OCI-LY1 (cell line): ENCODE results near the gene NSL1.
A peak's percentile ranks its signal among the peaks of the same experiment; 100 is the strongest.

Experiments
- H2AFZ ChIP-seq: fragments of 200-600 bp; sonication (generic), shearing (Covaris generic); 2 replicates; pipeline ENCODE4 v1.6.0; 2014; ENCODE audit warnings: antibody characterized with exemption, mild to moderate bottlenecking, low read length
- H3F3A ChIP-seq: fragments of 200-600 bp; sonication (generic), shearing (Covaris generic); 2 replicates; pipeline ENCODE4 v1.6.0; 2014; ENCODE audit warnings: mild to moderate bottlenecking, antibody characterized with exemption, low read length, moderate library complexity; ENCODE audit not compliant: insufficient read depth
- H3K27ac ChIP-seq: fragments of 200-600 bp; sonication (generic); 2 replicates; pipeline ENCODE4 v1.5.1; 2014; ENCODE audit warnings: low read length, mixed run types, mild to moderate bottlenecking, low read depth; ENCODE audit not compliant: poor library complexity, severe bottlenecking
- H3K27me3 ChIP-seq: fragments of 200-600 bp; sonication (generic); 2 replicates; pipeline ENCODE4 v1.6.0; 2014; ENCODE audit warnings: antibody characterized with exemption, mild to moderate bottlenecking, low read length, moderate library complexity; ENCODE audit not compliant: insufficient read depth
- H3K36me3 ChIP-seq: fragments of 200-600 bp; sonication (generic); 2 replicates; pipeline ENCODE4 v1.6.1; 2014; ENCODE audit warnings: mild to moderate bottlenecking, antibody characterized with exemption, low read length, moderate library complexity, mixed read lengths; ENCODE audit not compliant: insufficient read depth
- H3K4me1 ChIP-seq: fragments of 200-600 bp; sonication (generic); 2 replicates; pipeline ENCODE4 v1.5.1; 2014; ENCODE audit warnings: mild to moderate bottlenecking, low read length, moderate library complexity; ENCODE audit not compliant: insufficient read depth, severe bottlenecking
- H3K4me2 ChIP-seq: fragments of 200-600 bp; sonication (generic), shearing (Covaris generic); 2 replicates; pipeline ENCODE4 v1.6.1; 2014; ENCODE audit warnings: low read length
- H3K4me3 ChIP-seq: fragments of 200-600 bp; sonication (generic); 2 replicates; pipeline ENCODE4 v1.5.1; 2014; ENCODE audit warnings: low read length, low read depth, mild to moderate bottlenecking, mixed read lengths; ENCODE audit not compliant: poor library complexity, severe bottlenecking
- H3K79me2 ChIP-seq: fragments of 200-600 bp; shearing (Covaris generic); 2 replicates; pipeline ENCODE4 v1.6.1; 2016; ENCODE audit warnings: mixed run types, low read length, mixed read lengths; ENCODE audit not compliant: insufficient read depth
- H3K9ac ChIP-seq: fragments of 200-600 bp; sonication (generic), shearing (Covaris generic); 2 replicates; pipeline ENCODE4 v1.6.1; 2014; ENCODE audit warnings: mild to moderate bottlenecking, low read length, mixed read lengths
- H3K9me2 ChIP-seq: fragments of 200-600 bp; sonication (generic), shearing (Covaris generic); 2 replicates; pipeline ENCODE4 v1.6.1; 2014; ENCODE audit warnings: low read depth, mild to moderate bottlenecking, low read length, mixed read lengths
- H3K9me3 ChIP-seq: fragments of 200-600 bp; shearing (Covaris generic); 2 replicates; pipeline ENCODE4 v1.6.1; 2014; ENCODE audit warnings: low read length, mixed read lengths
- H4K20me1 ChIP-seq: fragments of 200-600 bp; sonication (generic), shearing (Covaris generic); 2 replicates; pipeline ENCODE4 v1.6.0; 2016; ENCODE audit warnings: mild to moderate bottlenecking, low read length; ENCODE audit not compliant: insufficient read depth
- EZH2 ChIP-seq: fragments of 200-600 bp; sonication (generic), shearing (Covaris generic); IDR thresholded peaks from 2 replicates; pipeline ENCODE4 v1.8.0; 2017; ENCODE audit warnings: borderline replicate concordance, mixed run types, mild to moderate bottlenecking, antibody characterized with exemption, low read length, moderate library complexity, mixed read lengths
- TF ChIP-seq, protein P1 (sequence below): fragments of 200-600 bp; sonication (generic), shearing (Covaris generic); IDR thresholded peaks from 2 replicates; pipeline ENCODE4 v1.5.1; 2017; ENCODE audit warnings: mild to moderate bottlenecking, antibody characterized with exemption, low read length, moderate library complexity, mixed read lengths

NSL1 gene

DNA sequence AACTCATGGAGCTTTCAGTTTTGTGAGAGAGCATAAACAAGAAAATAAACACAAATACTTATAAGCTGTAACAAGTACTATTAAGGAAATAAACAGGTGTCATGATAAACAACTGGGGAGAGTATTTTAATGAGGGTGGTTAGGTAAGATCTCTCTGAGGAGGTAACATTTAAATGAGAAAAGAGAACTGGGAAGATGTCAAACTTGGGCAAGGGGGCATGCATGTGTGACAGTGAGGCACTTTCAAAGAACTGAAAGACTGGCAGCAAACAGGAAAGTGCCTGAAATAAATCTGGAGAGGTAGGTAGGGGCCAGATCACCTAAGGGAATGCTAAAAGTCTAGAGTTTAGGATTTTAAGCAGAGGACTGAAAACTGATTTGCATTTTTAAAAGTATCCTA, 37.8 kb downstream of the NSL1 start:
- no peaks in the 10 kb centered on the region for H4K20me1 ChIP-seq
- H3K27me3 ChIP-seq: no peaks in the 10 kb centered on the region
- no peak overlapping the region for H3K4me3 ChIP-seq
- H3K9ac ChIP-seq: no peak overlapping the region
- no peaks in the 10 kb centered on the region for H3K9me3 ChIP-seq
- peak overlapping the region; percentile 45; the same call in 1 of the 2 replicates for H3K4me2 ChIP-seq
- H3K9me2 ChIP-seq: no peaks in the 10 kb centered on the region
- H3K27ac ChIP-seq: peak overlapping the region; percentile 8
- H3K4me1 ChIP-seq: peaks cover 22% of the 10 kb centered on the region
- no peak overlapping the region for H2AFZ ChIP-seq
- no peaks in the 10 kb centered on the region for H3F3A ChIP-seq
- no peaks in the 10 kb centered on the region; the same call in 1 of the 2 replicates for H3K79me2 ChIP-seq
- H3K36me3 ChIP-seq: no peaks in the 10 kb centered on the region
- TF ChIP-seq, protein P1, sequence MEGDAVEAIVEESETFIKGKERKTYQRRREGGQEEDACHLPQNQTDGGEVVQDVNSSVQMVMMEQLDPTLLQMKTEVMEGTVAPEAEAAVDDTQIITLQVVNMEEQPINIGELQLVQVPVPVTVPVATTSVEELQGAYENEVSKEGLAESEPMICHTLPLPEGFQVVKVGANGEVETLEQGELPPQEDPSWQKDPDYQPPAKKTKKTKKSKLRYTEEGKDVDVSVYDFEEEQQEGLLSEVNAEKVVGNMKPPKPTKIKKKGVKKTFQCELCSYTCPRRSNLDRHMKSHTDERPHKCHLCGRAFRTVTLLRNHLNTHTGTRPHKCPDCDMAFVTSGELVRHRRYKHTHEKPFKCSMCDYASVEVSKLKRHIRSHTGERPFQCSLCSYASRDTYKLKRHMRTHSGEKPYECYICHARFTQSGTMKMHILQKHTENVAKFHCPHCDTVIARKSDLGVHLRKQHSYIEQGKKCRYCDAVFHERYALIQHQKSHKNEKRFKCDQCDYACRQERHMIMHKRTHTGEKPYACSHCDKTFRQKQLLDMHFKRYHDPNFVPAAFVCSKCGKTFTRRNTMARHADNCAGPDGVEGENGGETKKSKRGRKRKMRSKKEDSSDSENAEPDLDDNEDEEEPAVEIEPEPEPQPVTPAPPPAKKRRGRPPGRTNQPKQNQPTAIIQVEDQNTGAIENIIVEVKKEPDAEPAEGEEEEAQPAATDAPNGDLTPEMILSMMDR: no peak
- no peak for TF ChIP-seq EZH2

DNA sequence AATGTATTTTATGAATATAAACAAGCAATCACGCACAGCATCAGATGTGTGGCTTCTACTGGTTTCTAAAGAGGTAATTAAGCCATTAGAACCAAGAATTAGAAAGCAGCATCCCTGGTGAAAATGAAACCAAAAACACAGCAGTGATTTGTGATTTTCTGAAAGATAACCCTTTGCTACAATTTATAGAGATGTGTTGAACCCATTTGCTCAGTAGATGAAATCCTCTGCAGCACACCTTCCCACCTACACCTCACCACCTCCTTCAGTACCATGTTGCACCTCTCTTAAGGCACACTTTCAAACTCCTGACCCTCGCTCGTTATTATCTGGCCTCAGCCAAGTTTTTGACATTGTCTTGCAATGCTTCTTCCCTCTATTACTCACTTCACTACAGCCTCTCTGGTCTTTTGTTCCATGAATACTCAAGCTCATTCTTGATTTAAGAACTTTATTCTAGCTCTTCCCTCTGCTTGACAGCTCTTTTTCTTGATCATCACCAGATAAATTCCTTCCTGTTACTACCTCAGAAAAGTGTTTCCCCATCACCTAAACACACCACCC, 38.6 kb downstream of the NSL1 start:
- Histone ChIP-seq H3F3A (no peaks in the 10 kb centered on the region), H3K9me2 (no peaks in the 10 kb centered on the region), H4K20me1 (no peaks in the 10 kb centered on the region), H3K27me3 (no peaks in the 10 kb centered on the region), H3K9me3 (no peaks in the 10 kb centered on the region), H3K36me3 (no peaks in the 10 kb centered on the region; the same call in 1 of the 2 replicates), H3K79me2 (peaks cover 6% of the 10 kb centered on the region; the same call in 1 of the 2 replicates), H3K4me3 (no peak overlapping the region), H3K4me2 (no peak overlapping the region), H3K27ac (no peak overlapping the region), H2AFZ (no peak overlapping the region), H3K9ac (no peak overlapping the region), H3K4me1 (peaks cover 22% of the 10 kb centered on the region)
- no peak for TF ChIP-seq EZH2
- TF ChIP-seq, protein P1: no peak

DNA sequence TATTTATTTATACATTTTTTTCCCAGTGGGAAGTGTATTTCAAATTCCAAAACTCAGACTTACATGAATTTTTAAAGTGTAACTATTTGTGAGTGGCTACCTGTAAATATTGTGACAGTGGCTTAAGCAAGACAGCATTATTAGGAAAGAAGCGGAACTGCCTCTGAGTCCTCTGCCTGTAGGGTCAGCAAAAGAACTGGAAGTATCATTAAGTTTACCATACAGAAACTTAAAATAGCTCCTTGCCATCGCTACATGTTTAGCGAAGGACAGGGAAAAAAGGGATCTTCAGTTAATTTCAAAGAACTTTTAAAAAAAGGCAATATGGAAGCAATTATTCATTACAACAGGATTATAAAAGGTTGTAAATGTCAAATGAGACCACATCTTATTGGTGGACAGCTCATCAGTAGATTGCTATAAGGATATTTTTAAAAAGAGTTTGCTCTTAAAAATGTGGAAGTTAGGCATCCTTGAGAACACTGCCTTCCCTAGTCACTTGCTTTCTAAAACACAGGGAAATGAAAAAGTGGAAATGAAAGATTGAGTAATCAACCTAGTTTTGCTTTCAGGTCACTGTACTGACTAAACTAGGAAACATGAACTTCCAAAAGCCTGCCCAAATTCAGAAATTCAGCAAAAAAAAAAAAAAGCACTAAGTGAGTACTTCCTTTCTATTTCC, 39.2 kb downstream of the NSL1 start:
- Histone ChIP-seq H3K9me3 (0 out of 2 replicates have a peak, but pooled peaks cover under 1% of the 10 kb centered on the region), H3K27ac (no peak overlapping the region), H3K4me1 (peaks cover 22% of the 10 kb centered on the region), H3K4me3 (no peak overlapping the region), H3K4me2 (no peak overlapping the region), H3K9ac (no peak overlapping the region), H3K27me3 (no peaks in the 10 kb centered on the region), H3K79me2 (peaks cover 6% of the 10 kb centered on the region; the same call in 1 of the 2 replicates), H2AFZ (no peak overlapping the region), H3K36me3 (no peaks in the 10 kb centered on the region; the same call in 1 of the 2 replicates), H4K20me1 (no peaks in the 10 kb centered on the region), H3K9me2 (no peaks in the 10 kb centered on the region), H3F3A (no peaks in the 10 kb centered on the region)
- TF ChIP-seq EZH2: no peak
- TF ChIP-seq, protein P1: no peak
